GM21423 (cell line): Measurements from ENCODE around the gene BCL2L2.
A peak's percentile ranks its signal among the peaks of the same experiment; 100 is the strongest.
"Not testable (repeated sequence)": the region's sequence is repeated elsewhere in the genome, so short reads cannot be mapped to it uniquely, and the experiment has no call there.

Source experiments
- ATAC-seq: cut with Tn5 transposase; IDR thresholded peaks from one replicate; pipeline ENCODE4 v1.9.1; 2021; ENCODE audit warnings: mild to moderate bottlenecking, moderate library complexity; ENCODE audit not compliant: unreplicated experiment

Gene BCL2L2

GRCh38 chr14:23306412-23307145 lies at the start of gene BCL2L2:
BCL2L2 (plus strand) TSS chr14:23306833; CDS start chr14:23307768, 935 bp downstream.
- ATAC-seq: peak; percentile 21

GRCh38 chr14:23258256-23258655 lies 48.4 kb upstream of the BCL2L2 start:
- no peak for ATAC-seq

GRCh38 chr14:23259426-23259825 lies 47.2 kb upstream of the BCL2L2 start:
- ATAC-seq: no peak

- ATAC-seq: not testable (repeated sequence)
These were observed 45.8 kb upstream of the BCL2L2 start for GRCh38 chr14:23260849-23261248.

GRCh38 chr14:23269193-23269592 lies 37.4 kb upstream of the BCL2L2 start:
- ATAC-seq: no peak

- ATAC-seq: no peak
These were observed 31.2 kb upstream of the BCL2L2 start for GRCh38 chr14:23275412-23275811.

- ATAC-seq: no peak
These were observed 29.4 kb upstream of the BCL2L2 start for GRCh38 chr14:23277189-23277588.

- ATAC-seq: not testable (repeated sequence)
These were observed 28.7 kb upstream of the BCL2L2 start for GRCh38 chr14:23277928-23278327.

GRCh38 chr14:23281247-23281646 lies 25.4 kb upstream of the BCL2L2 start:
- ATAC-seq: no peak

GRCh38 chr14:23284654-23285529 lies 21.7 kb upstream of the BCL2L2 start:
- ATAC-seq: no peak

GRCh38 chr14:23285530-23286019 lies 21.1 kb upstream of the BCL2L2 start:
- peak; percentile 17 for ATAC-seq

- peak; percentile 99 for ATAC-seq
These were observed 20.4 kb upstream of the BCL2L2 start, which contains the start of gene HOMEZ for GRCh38 chr14:23286020-23286901. HOMEZ (minus strand) TSS chr14:23286132; CDS start chr14:23285952, 180 bp downstream.

- no peak for ATAC-seq
These were observed 19.6 kb upstream of the BCL2L2 start for GRCh38 chr14:23286902-23287479.

GRCh38 chr14:23294734-23295561 lies 11.7 kb upstream of the BCL2L2 start:
- no peak for ATAC-seq

GRCh38 chr14:23296012-23296777 lies 10.4 kb upstream of the BCL2L2 start:
- no peak for ATAC-seq

- ATAC-seq: no peak
These were observed 9.5 kb upstream of the BCL2L2 start for GRCh38 chr14:23297096-23297495.

- ATAC-seq: no peak
These were observed 8.9 kb upstream of the BCL2L2 start for GRCh38 chr14:23297611-23298277.
